Measurements from ENCODE around the gene TTC34.
"Not testable (repeated sequence)": the region's sequence is repeated elsewhere in the genome, so short reads cannot be mapped to it uniquely, and the experiment has no call there.

Gene TTC34

DNA sequence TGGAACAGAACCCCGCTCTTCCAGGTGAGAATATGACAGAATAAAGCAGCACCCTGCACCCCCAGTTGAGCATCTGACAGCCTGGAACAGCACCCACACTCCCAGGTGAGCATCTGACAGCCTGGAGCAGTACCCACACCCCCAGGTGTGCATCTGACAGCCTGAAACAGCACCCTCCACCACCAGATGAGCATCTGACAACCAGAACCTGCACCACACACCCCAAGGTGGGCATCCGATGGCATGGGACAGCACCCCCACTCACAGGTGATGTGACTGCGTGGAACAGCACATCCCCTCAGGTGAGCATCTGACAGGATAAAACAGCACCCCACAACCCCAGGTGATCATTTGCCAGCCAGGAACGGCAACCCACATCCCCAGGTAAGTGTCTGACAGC, 26.2 kb downstream of the TTC34 start:
- DNase-seq (ENCODE audit: low spot score): not testable (repeated sequence)

DNA sequence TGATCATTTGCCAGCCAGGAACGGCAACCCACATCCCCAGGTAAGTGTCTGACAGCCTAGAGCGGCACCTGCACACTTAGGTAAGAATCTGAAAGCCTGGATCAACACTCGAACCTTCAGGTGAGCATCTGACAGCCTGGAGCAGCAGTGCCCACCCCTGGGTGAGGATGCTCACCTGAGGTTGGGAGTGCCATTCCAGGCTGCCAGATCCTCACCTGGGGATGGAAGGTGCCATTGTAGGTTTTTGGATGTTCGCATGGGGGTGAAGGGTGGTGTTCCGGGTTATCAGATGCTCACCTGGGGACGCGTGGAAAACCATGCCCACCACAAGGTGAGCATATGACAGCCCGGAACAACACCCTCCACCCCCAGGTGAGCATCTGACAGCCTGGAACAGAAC, 33.4 kb downstream of the TTC34 start:
- not testable (repeated sequence) for DNase-seq (ENCODE audit: low spot score)

DNA sequence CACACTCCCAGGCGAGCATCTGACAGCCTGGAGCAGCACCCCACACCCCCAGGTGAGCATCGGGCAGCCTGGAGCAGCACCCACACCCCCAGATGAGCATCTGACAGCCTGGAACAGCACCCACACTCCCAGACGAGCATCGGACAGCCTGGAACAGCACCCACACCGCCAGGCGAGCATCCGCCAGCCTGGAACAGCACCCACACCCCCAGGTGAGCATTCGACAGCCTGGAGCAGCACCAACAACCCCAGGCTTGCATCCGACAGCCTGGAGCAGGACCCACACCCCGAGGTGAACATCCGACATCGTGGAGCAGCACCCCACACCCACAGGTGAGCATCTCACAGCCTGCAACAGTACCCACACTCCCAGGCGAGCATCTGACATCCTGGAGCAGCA, 42.1 kb downstream of the TTC34 start:
- DNase-seq (ENCODE audit: low spot score): not testable (repeated sequence)

DNA sequence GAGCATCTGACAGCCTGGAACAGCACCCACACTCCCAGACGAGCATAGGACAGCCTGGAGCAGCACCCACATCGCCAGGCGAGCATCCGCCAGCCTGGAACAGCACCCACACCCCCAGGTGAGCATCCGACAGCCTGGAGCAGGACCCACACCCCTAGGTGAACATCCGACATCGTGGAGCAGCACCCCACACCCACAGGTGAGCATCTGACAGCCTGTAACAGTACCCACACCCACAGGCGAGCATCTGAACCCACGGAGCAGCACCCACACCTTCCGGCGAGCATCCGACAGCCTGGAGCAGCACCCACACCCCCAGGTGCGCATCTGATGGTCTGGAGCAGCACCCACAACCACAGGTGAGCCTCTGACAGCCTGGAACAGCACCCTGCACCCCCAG, 44.0 kb downstream of the TTC34 start:
- not testable (repeated sequence) for DNase-seq (ENCODE audit: low spot score)

DNA sequence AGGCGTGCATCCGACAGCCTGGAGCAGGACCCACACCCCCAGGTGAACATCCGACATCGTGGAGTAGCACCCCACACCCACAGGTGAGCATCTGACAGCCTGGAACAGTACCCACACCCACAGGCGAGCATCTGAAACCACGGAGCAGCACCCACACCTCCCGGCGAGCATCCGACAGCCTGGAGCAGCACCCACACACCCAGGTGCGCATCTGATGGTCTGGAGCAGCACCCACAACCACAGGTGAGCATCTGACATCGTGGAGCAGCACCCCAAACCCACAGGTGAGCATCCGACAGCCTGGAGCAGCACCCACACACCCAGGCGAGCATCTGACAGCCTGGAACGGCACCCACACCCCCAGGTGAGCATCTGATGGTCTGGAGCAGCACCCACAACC, 46.1 kb downstream of the TTC34 start:
- DNase-seq (ENCODE audit: low spot score): not testable (repeated sequence)

DNA sequence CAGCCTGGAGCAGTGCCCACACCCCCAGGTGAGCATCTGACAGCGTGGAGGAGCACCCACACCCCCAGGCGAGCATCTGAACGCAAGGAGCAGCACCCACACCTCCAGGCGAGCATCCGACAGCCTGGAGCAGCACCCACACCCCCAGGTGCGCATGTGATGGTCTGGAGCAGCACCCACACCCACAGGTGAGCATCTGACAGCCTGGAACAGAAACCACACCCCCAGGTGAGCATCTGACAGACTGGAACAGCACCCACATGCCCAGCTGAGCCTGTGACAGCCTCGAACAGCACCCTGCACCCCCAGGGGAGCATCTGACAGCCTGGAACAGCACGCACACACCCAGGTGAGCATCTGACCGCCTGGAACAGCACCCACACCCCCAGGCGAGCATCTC, 46.9 kb downstream of the TTC34 start:
- DNase-seq (ENCODE audit: low spot score): not testable (repeated sequence)

DNA sequence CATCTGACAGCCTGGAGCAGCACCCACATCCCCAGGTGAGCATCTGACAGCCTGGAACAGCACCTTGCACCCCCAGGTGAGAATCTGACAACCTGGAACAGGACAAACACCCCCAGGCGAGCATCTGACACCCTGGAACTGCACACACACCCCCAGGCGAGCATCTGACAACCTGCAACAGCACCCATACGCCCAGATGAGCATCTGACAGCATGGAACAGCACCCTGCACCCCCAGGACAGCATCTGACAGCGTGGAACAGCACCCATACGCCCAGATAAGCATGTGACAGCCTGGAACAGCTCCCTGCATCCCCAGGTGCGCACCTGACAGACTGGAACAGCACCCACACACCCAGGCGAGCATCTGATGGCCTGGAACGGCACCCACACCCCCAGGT, 49.0 kb downstream of the TTC34 start:
- not testable (repeated sequence) for DNase-seq (ENCODE audit: low spot score)

DNA sequence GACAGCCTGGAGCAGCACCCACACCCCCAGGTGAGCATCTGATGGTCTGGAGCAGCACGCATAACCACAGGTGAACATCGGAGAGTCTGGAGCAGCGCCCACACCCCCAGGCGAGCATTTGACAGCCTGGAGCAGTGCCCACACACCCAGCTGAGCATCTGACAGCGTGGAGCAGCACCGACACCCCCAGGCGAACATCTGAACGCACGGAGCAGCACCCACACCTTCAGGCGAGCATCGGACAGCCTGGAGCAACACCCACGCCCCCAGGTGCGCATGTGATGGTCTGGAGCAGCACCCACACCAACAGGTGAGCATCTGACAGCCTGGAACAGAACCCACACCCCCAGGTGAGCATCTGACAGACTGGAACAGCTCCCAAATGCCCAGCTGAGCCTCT, 49.6 kb downstream of the TTC34 start:
- not testable (repeated sequence) for DNase-seq (ENCODE audit: low spot score)

DNA sequence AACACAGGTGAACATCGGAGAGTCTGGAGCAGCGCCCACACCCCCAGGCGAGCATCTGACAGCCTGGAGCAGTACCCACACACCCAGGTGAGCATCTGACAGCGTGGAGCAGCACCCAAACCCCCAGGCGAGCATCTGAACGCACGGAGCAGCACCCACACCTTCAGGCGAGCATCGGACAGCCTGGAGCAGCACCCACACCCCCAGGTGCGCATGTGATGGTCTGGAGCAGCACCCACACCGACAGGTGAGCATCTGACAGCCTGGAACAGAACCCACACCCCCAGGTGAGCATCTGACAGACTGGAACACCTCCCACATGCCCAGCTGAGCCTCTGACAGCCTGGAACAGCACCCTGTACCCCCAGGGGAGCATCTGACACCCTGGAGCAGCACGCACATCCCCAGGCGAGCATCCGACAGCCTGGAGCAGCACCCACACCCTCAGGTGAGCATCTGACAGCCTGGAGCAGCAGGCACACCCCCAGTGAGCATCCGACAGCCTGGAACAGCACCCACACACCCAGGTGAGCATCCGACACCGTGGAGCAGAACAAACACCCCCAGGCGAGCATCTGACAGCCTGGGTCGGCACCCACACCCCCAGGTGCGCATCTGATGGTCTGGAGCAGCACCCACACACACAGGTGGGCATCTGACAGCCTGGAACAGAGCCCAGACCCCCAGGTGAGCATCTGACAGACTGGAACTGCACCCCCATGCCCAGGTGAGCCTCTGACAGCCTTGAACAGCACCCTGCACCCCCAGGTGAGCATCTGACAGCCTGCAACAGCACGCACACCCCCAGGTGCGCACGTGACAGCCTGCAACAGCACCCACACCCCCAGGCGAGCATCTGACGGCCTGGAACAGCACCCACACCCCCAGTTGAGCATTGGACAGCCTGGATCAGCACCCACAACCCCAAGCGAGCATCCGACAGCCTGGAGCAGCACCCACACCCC, 50.4 kb downstream of the TTC34 start:
- not testable (repeated sequence) for DNase-seq (ENCODE audit: low spot score)

DNA sequence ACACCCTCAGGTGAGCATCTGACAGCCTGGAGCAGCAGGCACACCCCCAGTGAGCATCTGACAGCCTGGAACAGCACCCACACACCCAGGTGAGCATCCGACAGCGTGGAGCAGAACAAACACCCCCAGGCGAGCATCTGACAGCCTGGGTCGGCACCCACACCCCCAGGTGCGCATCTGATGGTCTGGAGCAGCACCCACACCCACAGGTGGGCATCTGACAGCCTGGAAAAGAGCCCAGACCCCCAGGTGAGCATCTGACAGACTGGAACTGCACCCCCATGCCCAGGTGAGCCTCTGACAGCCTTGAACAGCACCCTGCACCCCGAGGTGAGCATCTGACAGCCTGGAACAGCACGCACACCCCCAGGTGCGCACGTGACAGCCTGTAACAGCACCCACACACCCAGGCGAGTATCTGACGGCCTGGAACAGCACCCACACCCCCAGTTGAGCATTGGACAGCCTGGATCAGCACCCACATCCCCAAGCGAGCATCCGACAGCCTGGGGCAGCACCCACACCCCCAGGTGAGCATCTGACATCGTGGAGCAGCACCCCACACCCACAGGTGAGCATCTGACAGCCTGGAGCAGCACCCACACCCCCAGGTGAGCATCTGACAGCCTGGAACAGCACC, 51.3 kb downstream of the TTC34 start:
- DNase-seq (ENCODE audit: low spot score): not testable (repeated sequence)

DNA sequence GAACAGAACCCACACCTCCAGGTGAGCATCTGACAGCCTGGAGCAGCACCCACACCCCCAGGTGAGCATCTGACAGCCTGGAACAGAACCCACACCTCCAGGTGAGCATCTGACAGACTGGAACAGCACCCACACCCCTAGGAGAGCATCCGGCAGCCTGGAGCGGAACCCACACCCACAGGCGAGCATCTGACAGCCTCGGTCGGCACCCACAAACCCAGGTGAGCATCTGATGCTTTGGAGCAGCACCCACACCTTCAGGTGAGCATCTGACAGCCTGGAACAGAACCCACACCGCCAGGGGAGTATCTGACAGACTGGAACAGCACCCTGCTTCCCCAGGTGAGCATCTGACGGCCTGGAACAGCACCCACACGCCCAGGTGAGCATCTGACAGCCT, 52.9 kb downstream of the TTC34 start:
- not testable (repeated sequence) for DNase-seq (ENCODE audit: low spot score)

DNA sequence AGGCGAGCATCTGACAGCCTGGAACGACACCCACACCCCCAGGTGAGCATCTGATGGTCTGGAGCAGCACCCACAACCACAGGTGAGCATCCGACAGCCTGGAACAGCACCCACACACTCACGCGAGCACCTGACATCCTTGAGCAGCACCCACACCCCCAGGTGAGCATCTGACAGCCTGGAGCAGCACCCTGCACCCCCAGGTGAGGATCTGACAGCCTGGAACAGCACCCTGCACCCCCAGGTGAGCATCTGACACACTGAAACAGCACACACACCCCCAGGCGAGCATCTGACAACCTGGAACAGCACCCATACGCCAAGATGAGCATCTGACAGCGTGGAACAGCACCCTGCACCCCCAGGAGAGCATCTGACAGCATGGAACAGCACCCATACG, 106.7 kb downstream of the TTC34 start:
- not testable (repeated sequence) for DNase-seq (ENCODE audit: low spot score)

DNA sequence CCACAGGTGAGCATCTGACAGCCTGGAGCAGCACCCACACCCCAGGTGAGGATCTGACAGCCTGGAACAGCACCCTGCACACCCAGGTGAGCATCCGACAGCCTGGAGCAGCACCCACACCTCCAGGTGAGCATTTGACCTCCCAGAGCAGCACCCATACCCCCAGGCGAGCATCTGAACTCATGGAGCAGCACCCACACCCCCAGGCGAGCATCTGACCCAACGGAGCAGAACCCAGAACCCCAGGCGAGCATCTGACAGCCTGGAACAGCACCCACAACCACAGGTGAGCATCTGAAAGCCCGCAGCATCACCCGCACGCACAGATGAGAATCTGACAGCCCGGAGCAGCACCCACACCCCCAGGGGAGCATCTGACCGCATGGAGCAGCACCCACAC, 111.3 kb downstream of the TTC34 start:
- DNase-seq (ENCODE audit: low spot score): not testable (repeated sequence)

DNA sequence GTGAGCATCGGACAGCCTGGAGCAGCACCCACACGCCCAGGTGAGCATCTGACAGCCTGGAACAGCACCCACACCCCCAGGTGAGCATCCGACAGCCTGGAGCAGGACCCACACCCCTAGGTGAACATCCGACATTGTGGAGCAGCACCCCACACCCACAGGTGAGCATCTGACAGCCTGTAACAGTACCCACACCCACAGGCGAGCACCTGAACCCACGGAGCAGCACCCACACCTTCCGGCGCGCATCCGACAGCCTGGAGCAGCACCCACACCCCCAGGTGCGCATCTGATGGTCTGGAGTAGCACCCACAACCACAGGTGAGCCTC, 113.2 kb downstream of the TTC34 start:
- DNase-seq (ENCODE audit: low spot score): not testable (repeated sequence)

DNA sequence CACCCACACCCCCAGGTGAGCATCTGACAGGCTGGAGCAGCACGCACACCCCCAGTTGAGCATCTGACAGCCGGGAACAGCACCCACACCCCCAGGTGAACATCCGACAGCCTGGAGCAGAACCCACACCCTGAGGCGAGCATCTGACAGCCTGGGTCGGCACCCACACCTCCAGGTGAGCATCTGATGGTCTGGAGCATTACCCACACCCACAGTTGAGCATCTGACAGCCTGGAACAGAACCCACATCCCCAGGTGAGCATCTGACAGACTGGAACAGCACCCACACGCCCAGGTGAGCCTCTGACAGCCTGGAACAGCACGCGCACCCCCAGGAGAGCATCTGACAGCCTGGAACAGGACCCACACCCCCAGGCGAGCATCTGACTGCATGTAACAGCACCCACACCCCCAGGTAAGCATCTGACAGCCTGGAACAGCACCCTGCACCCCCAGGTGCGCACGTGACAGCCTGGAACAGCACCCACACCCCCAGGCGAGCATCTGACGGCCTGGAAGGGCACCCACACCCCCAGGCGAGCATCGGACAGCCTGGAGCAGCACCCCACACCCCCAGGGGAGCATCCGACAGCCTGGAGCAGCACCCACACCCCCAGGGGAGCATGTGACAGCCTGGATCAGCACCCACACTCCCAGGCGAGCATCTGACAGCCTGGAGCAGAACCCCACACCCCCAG, 113.7 kb downstream of the TTC34 start:
- DNase-seq (ENCODE audit: low spot score): not testable (repeated sequence)

DNA sequence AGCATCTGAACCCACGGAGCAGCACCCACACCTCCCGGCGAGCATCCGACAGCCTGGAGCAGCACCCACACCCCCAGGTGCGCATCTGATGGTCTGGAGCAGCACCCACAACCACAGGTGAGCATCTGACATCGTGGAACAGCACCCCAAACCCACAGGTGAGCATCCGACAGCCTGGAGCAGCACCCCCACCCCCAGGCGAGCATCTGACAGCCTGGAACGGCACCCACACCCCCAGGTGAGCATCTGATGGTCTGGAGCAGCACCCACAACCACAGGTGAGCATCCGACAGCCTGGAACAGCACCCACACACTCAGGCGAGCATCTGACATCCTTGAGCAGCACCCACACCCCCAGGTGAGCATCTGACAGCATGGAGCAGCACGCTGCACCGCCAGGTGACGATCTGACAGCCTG, 114.3 kb downstream of the TTC34 start:
- DNase-seq (ENCODE audit: low spot score): not testable (repeated sequence)

DNA sequence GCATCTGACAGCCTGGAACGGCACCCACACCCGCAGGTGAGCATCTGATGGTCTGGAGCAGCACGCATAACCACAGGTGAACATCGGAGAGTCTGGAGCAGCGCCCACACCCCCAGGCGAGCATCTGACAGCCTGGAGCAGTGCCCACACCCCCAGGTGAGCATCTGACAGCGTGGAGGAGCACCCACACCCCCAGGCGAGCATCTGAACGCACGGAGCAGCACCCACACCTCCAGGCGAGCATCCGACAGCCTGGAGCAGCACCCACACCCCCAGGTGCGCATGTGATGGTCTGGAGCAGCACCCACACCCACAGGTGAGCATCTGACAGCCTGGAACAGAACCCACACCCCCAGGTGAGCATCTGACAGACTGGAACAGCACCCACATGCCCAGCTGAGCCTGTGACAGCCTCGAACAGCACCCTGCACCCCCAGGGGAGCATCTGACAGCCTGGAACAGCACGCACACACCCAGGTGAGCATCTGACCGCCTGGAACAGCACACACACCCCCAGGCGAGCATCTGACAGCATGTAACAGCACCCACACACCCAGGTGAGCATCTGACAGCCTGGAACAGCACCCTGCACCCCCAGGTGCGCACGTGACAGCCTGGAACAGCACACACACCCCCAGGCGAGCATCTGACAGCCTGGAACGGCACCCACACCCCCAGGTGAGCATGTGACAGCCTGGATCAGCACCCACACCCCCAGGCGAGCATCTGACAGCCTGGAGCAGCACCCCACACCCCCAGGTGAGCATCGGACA, 115.2 kb downstream of the TTC34 start:
- not testable (repeated sequence) for DNase-seq (ENCODE audit: low spot score)

DNA sequence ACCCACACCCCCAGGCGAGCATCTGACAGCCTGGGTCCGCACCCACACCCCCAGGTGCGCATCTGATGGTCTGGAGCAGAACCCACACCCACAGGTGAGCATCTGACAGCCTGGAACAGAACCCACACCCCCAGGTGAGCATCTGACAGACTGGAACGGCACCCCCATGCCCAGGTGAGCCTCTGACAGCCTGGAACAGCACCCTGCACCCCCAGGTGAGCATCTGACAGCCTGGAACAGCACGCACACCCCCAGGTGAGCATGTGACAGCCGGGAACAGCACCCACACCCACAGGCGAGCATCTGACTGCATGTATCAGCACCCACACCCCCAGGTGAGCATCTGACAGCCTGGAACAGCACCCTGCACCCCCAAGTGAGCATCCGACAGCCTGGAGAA, 115.8 kb downstream of the TTC34 start:
- DNase-seq (ENCODE audit: low spot score): not testable (repeated sequence)

DNA sequence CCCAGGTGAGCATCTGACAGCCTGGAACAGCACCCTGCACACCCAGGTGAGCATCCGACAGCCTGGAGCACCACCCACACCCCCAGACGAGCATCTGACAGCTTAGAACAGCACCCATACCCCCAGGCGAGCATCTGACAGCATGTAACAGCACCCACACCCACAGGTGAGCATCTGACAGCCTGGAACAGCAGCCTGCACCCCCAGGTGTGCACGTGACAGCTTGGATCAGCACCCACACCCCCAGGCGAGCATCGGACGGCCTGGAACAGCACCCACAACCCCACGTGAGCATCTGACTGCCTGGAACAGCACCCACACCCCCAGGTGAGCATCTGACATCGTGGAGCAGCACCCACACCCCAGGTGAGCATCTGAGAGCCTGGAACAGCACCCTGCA, 116.6 kb downstream of the TTC34 start:
- DNase-seq (ENCODE audit: low spot score): not testable (repeated sequence)

DNA sequence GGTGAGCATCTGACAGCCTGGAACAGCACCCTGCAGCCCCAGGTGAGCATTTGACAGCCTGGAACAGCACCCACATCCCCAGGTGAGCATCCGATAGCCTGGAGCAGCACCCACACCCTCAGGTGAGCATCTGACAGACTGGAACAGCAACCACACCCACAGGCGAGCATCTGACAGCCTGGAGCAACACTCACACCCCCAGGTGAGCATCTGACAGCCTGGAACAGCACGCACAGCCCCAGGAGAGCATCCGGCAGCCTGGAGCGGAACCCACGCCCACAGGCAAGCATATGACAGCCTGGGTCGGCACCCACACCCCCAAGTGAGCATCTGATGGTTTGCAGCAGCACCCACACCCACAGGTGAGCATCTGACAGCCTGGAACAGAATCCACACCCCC, 117.5 kb downstream of the TTC34 start:
- DNase-seq (ENCODE audit: low spot score): not testable (repeated sequence)

DNA sequence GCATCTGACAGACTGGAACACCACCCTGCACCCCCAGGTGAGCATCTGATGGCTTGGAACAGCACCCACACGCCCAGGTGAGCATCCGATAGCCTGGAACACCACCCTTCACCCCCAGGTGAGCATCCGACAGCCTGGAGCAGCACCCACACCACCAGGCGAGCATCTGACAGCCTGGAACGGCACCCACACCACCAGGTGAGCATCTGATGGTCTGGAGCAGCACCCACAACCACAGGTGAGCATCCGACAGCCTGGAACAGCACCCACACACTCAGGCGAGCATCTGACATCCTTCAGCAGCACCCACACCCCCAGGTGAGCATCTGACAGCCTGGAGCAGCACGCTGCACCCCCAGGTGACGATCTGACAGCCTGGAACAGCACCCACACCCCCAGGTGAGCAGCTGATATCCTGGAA, 118.2 kb downstream of the TTC34 start:
- DNase-seq (ENCODE audit: low spot score): not testable (repeated sequence)

DNA sequence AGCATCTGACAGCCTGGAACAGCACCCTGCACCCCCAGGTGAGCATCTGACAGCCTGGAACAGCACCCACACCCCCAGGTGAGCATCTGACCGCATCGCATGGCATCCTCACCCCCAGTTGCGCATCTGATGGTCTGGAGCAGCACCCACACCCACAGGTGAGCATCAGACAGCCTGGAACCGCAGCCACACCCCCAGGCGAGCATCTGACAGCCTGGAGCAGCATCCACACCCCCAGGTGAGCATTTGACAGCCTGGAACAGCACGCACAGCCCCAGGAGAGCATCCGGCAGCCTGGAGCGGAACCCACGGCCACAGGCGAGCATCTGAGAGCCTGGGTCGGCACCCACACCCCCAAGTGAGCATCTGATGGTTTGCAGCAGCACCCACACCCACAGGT, 118.6 kb downstream of the TTC34 start:
- DNase-seq (ENCODE audit: low spot score): not testable (repeated sequence)

All from iPS-NIHi11 (cell line).